Measurements from ENCODE around the gene PMAIP1. TPM values are rescaled to one million over a fixed set of nuclear protein-coding genes. Genes with fewer than 3 reads are reported as not detected.
A peak's percentile ranks its signal among the peaks of the same experiment; 100 is the strongest.

The PMAIP1 gene
- total and polyA plus RNA-seq, 9 of the 15 experiments (the other 6 are each of a cell fraction or from before 2014, with no cell fraction given), result 8.0 to 22.9 (median 14.9) TPM

DNA sequence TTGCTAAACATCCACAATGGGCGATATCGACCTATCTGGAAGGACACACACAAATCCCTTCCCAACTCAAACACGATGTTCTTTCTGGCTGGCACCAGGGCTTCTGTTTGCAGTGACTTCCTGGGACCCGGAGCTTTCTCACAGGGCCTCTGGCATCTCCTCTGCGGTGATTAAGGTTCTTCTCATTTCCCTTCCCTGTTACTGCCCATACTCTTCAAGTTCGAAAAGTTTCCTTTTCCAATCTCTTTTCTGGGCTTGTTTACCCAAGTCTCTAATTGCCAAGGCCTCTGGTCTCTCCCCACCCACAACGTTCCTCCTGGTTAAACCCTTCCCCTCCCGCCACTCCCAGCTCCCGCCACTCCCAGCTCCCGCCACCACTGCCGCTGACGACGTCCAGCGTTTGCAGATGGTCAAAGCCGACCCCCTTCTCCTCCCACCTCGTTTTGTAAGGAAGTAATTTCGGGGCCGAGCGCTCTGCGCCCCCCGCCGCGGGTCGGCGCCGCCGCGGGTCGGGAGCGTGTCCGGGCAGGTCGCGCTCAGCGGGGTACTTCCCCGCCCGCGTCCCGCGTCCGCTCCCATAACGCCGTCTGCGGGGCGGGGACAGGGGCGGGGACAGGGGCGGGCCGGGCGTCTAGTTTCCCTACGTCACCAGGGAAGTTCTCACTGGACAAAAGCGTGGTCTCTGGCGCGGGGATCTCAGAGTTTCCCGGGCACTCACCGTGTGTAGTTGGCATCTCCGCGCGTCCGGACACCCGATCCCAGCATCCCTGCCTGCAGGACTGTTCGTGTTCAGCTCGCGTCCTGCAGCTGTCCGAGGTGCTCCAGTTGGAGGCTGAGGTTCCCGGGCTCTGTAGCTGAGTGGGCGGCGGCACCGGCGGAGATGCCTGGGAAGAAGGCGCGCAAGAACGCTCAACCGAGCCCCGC, at the start of gene PMAIP1 (continued):
- TF ChIP-seq, protein P1, sequence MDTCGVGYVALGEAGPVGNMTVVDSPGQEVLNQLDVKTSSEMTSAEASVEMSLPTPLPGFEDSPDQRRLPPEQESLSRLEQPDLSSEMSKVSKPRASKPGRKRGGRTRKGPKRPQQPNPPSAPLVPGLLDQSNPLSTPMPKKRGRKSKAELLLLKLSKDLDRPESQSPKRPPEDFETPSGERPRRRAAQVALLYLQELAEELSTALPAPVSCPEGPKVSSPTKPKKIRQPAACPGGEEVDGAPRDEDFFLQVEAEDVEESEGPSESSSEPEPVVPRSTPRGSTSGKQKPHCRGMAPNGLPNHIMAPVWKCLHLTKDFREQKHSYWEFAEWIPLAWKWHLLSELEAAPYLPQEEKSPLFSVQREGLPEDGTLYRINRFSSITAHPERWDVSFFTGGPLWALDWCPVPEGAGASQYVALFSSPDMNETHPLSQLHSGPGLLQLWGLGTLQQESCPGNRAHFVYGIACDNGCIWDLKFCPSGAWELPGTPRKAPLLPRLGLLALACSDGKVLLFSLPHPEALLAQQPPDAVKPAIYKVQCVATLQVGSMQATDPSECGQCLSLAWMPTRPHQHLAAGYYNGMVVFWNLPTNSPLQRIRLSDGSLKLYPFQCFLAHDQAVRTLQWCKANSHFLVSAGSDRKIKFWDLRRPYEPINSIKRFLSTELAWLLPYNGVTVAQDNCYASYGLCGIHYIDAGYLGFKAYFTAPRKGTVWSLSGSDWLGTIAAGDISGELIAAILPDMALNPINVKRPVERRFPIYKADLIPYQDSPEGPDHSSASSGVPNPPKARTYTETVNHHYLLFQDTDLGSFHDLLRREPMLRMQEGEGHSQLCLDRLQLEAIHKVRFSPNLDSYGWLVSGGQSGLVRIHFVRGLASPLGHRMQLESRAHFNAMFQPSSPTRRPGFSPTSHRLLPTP (IDR thresholded peaks at IDR 0.05; ENCODE audit: borderline replicate concordance, extremely low read depth, insufficient read length), result no peak
- no peak for TF ChIP-seq KDM2B (CRISPR knock-in tag; IDR thresholded peaks at IDR 0.05)
- TF ChIP-seq HDAC8 (tag; IDR thresholded peaks at IDR 0.05), result no peak
- no peak for TF ChIP-seq POLR3A (IDR thresholded peaks at IDR 0.05; ENCODE audit: borderline replicate concordance, extremely low read depth, insufficient read depth, insufficient read length)
- TF ChIP-seq IFI16 (CRISPR knock-in tag; IDR thresholded peaks at IDR 0.05), result no peak
- TF ChIP-seq TBL1XR1 (IDR thresholded peaks at IDR 0.05; ENCODE audit: low read length in 2 of 2), result no peak
- TF ChIP-seq EZH2 (IDR thresholded peaks at IDR 0.05; ENCODE audit: borderline replicate concordance, low read depth, low read length), result no peak
- TF ChIP-seq NR2C2 (CRISPR knock-in tag; IDR thresholded peaks at IDR 0.05), result no peak
- peak; percentile 56; the same call in 1 of the 2 replicates for TF ChIP-seq NR2C2 (tag; IDR thresholded peaks at IDR 0.05)
- no peak for TF ChIP-seq ASH1L (IDR thresholded peaks at IDR 0.05; ENCODE audit: borderline replicate concordance, low read depth, partially characterized antibody)
- TF ChIP-seq ESRRB (CRISPR knock-in tag; IDR thresholded peaks at IDR 0.05; ENCODE audit: borderline replicate concordance), result no peak
- no peak for TF ChIP-seq ZHX1 (conservative IDR thresholded peaks at IDR 0.05; ENCODE audit: low read length)
- no peak for TF ChIP-seq ZNF436 (CRISPR knock-in tag; IDR thresholded peaks at IDR 0.05)
- TF ChIP-seq, protein P2, sequence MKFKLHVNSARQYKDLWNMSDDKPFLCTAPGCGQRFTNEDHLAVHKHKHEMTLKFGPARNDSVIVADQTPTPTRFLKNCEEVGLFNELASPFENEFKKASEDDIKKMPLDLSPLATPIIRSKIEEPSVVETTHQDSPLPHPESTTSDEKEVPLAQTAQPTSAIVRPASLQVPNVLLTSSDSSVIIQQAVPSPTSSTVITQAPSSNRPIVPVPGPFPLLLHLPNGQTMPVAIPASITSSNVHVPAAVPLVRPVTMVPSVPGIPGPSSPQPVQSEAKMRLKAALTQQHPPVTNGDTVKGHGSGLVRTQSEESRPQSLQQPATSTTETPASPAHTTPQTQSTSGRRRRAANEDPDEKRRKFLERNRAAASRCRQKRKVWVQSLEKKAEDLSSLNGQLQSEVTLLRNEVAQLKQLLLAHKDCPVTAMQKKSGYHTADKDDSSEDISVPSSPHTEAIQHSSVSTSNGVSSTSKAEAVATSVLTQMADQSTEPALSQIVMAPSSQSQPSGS (CRISPR knock-in tag; IDR thresholded peaks at IDR 0.05), result no peak
- TF ChIP-seq CXXC5 (CRISPR knock-in tag; IDR thresholded peaks at IDR 0.05), result peak; percentile 70
- TF ChIP-seq JUNB (CRISPR knock-in tag; conservative IDR thresholded peaks at IDR 0.05), result no peak
- no peak for TF ChIP-seq FOXM1 (IDR thresholded peaks at IDR 0.05; ENCODE audit: low read depth)
- TF ChIP-seq FOXM1 (CRISPR knock-in tag; IDR thresholded peaks at IDR 0.05; ENCODE audit: low read depth), result no peak
- no peak for TF ChIP-seq ETV1 (tag; conservative IDR thresholded peaks at IDR 0.05; ENCODE audit: low read depth)
- no peak for TF ChIP-seq TAL1 (IDR thresholded peaks at IDR 0.05)
- no peak for TF ChIP-seq ZNF311 (CRISPR knock-in tag; IDR thresholded peaks at IDR 0.05)
